HG02571 (cell line): Measurements from ENCODE around the gene MAP3K9.

Experiments used
- ATAC-seq: cut with Tn5 transposase; IDR thresholded peaks from one replicate; pipeline ENCODE4 v1.9.1; 2021; ENCODE audit warnings: mild to moderate bottlenecking, moderate library complexity; ENCODE audit not compliant: unreplicated experiment

MAP3K9 gene

DNA sequence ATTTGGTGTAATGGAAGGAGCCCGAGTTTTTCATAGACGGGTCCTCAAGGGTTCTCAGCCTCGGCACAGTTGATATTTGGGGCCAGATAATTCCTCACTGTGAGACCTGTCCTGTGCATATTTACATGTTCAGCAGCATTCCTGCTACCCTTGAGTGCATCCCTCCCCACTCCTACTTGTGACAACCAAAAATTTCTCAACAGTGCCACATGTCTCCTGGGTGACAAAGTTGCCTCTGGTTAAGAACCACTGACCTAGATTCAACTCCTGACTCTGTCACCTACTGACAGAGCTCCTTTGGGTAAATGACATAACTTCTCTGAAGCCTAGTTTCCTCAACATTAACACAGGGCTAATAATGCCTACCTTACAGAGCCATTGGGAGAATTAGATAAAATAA lies 107.2 kb downstream of the MAP3K9 start:
- ATAC-seq: no peak

DNA sequence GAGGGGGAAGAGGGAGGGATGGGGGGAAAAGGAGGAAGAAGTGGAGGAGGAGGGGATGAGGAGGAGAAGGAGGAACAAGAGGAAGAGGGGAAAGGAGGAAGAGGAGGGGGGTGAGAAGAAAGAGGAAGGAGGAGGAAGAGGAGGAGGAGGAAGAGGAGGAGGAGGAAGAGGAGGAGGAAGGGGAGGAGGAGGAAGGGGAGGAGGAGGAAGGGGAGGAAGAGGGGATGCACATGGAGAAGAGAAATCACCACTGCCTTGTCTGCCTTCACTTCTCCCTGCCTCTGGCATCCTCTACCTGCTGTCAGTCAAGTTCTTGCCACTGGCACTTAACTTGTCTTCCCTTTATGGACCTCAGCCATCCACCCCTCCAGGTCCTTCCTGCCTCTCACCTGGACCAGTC lies 107.7 kb downstream of the MAP3K9 start:
- ATAC-seq: no peak

DNA sequence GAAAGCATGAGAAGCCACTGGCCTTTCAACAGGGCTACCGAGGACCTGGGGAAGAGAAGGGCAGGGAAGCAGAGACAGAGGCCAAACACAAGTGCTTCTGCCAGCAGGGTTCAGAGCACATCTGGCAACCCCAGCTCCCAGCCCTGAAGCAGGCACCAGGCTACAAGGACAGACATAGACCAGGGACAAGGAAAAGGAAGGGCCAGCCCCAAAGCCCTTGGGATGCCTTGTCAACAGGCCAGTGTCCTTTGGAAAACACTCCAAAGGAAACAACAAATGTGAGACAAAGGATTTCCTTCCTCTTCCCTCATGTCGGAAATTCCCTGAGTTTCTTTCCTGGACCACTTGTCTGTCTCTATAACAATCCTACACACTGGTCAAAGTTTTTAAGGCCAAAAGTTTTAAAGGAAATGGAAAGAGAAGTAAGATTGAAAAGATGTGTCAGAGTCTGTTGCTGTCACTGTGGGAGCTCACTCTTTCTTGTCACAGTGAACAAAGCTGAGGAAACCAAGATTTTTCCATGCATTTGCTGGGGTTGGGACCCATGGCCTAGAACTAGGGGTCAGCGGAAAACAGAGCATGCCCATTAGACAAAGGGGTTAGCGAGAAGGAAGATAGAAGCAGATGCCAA lies 108.2 kb downstream of the MAP3K9 start:
- ATAC-seq: no peak

DNA sequence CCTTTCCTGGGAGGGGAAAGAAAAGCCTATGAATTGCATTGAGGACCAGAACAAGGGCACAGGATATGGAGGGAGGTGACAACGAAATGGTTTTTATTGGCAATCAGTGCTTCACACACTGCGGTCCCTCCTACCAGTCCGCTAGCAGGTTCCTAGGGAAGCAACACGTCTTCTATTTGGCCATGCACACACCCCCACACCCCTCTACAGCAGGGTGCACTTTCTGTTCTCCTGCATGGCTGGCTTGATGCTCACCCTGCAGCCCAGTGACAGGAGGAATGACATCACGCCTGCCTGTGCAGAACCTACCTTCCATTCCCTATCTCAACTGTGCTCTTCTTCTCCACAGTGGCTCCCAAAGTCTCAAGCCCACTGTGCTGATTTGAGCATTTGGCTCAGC lies 109.7 kb downstream of the MAP3K9 start:
- no peak for ATAC-seq

DNA sequence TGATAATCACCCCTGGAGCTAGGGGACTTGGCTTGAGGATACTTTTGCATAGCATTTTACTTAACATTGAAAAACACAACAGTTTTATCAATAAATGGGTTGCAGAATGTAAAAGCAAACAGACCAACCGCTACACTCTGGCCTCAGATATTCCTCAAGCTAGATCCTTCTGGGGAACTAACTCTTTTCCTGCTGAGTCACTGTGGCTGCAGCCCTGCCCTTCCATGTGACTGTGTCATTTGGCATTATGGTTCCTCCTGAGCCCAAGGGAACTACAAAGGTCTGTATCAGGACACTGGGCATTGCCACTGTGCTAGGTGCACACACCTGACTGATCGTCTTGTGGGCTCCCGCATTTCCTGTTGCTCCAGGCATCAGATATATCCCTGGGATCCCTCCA lies 111.0 kb downstream of the MAP3K9 start:
- ATAC-seq: no peak

DNA sequence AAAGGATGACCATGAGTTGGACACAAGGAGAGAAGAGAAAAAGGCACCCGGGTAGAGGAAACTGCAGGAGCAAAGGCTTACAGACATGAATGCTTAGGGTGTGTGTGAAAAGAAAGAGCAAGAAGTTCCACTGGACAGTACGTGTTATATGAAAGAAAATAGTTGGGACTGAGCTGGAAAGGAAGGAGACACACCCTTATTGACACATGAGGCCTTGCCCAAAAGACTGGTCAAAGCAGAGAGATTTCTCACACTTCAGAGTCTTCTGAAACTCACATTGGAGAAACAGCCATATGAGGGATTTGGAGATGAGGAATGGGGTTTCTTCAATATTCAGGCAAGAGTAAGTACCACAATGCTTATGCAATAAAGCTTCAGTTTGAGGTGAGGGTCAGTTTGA lies 111.6 kb downstream of the MAP3K9 start:
- ATAC-seq: no peak

DNA sequence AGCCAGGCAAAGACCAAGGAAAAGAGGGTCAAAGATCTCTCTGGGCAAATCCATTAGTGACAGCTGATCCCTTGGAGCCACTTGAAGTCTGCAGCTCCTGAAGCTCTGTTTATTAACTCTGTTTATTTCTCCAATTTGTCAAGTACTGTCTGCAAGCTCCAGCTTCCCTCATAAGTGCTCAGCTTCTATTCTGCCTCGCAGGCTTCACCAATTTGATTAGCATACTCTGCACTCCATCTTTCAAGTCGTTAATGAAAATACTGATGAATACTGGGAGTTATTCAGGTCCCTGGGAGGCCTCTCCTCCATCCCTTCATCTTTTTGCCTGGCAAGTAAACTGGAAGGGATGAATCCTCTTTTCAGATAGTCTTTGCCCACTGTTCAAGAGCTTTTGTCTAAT lies 113.3 kb downstream of the MAP3K9 start:
- no peak for ATAC-seq

DNA sequence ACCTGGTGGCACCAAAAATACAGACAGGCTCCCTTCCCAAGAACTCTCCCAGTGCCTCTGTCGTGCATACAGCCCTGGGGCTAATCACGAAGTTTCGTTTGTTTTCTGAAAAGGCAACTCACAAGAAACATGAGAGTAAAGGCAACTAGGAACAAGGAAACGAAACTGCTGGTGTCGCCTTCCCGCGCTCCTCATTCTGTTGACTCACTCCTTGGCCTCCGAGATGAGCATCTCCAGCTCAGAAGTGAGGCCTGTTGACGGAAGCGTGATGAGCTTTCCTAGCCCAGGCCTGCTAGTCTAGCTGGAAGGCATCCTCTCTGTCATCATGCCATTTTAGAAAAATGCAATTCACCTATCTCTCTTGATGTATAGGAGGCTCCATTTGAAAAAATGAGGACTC lies 117.1 kb downstream of the MAP3K9 start:
- ATAC-seq: no peak

DNA sequence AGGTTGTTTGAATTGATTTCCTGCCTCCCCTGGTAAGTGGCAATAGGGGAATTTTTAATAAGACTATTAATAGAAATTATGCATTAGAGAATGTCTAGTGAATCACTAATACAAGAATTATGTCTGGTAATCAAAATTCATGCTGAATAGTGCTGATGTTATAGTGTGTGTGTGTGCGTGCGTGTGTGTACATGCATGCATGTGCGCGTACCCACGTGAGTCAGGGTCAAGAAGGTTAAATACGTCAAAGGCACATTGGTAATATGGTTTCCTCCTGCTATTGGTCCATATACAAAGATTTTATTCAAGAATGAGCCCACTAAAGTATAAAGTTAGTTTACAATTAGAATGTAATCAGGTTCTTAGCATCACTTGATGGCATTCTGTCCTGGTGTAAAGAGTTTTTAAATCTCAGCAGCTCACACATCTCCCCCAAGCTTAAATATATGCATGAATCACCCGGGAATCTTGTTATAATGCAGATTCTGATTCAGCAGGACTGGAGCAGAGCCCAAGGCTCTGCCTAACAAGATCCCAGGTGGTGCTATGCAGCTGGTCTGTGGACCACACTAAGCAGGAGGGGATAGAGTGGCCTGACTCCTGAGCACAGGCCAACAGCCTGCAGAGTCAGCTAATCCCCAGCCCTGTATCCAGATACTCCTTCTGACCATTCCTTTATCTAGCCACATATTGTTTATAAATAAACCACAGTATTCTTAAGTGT lies 123.7 kb downstream of the MAP3K9 start:
- ATAC-seq: no peak

DNA sequence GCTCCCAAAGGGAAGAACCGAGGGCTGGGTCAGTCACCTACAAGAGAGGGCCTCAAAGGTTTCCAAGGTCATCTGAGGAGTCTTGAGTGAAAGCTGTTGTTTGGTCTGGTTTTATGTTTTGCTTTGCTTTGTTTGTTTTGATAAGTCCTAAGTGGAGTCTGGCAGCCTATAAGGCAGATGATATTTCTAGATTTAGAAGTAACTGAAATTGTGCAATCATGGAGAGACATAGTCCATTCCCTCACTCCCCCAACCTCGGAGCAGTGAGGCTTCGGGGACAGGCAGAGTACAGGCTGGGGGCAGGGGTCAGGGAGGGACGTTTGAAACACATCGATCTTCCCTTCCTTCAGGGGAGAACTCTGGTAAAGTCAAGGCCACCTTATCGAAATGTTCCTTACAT lies 125.3 kb downstream of the MAP3K9 start:
- no peak for ATAC-seq

DNA sequence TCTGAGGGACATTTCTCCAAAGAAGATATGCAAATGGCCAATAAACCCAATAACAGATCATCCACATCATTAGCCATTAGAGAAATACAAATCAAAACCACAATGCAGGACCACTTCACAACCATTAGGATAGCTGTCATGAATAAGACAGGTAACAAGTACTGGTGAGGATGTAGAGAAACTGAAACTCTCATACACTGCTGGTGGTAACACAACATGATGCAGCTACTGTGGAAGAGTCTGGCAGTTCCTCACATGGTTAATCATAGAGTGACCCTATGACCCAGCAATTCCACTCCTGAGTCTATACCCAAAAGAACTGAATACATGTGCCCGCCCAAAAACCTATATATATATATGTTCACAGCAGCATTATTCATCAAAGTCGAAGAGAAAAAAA lies 128.6 kb downstream of the MAP3K9 start:
- no peak for ATAC-seq

DNA sequence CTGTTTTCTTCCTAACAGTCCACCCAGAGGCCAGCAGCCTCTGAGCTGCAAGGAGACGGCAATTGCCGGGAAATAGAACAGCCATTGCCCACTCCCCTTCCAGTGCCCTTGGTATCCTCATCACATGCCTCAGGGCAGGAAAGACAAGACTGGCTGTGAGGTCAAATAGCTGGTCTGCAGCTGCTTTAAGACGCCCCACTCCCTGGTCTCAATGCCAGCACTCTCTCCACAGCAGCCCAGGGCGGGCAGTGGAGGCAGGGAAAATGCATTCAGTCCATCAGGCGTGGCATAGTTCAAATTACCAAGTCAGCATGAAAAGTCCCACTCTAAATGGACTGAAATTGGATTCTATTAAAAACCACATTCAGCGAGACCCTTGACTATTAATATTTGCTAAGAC lies 132.0 kb downstream of the MAP3K9 start:
- no peak for ATAC-seq
